ENCODE measurements around the gene SGSM2. TPM values are rescaled to one million over a fixed set of nuclear protein-coding genes. Genes with fewer than 3 reads are reported as not detected.
A peak's percentile ranks its signal among the peaks of the same experiment; 100 is the strongest.

Gene SGSM2
- total RNA-seq, 2 experiments from 2014 or later, result 58.3 to 61.6 TPM

DNA sequence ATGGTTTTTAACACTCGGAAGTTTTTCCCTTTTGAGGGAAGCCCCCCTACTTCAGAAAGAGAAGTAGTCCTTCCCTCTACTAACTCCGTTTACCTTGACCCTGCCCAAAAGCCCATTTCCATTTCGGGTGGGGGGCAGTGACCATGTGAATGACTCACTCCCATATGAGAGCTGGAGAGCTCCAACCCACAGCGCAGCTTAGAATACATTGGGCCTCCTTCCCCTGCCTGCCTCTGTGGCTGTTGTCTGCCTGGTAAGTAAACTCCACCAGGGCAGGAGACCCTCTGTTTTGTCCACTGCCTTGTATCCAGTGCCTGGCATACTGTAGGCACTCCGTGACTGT, 985 bp downstream of the SGSM2 start:
- Mint-ChIP-seq H3K9me3 (no peaks in the 10 kb centered on the region), H3K4me3 (peak overlapping the region; percentile 82), H3K27me3 (no peaks in the 10 kb centered on the region), H3K36me3 (ENCODE audit: low read depth) (peaks cover 22% of the 10 kb centered on the region), H3K27ac (peak overlapping the region; percentile 82), H3K4me1 (peaks cover 26% of the 10 kb centered on the region)
- ChIA-PET POLR2A (interaction anchor here (0.7 kb wide), 1 partner anchor 35 kb away, joined by 4 read pairs; the partner anchor contains the start of genes SMG6 and SRR), CTCF (interaction anchor here (0.7 to 4.8 kb wide), 6 partner anchors 10 to 284 kb away, joined by 3 to 22 read pairs (median 3); partner anchors contain the start of gene HIC1)
- DNase-seq, result no peak

GRCh38 chr17:2343421-2343820, 6.1 kb downstream of the SGSM2 start:
- H3K27me3 Mint-ChIP-seq, result no peaks in the 10 kb centered on the region
- H3K4me3 Mint-ChIP-seq, result no peak overlapping the region
- H3K36me3 Mint-ChIP-seq (ENCODE audit: low read depth), result peaks cover 9% of the 10 kb centered on the region
- ChIA-PET CTCF (interaction anchor here (1.0 to 1.8 kb wide), 3 partner anchors 11 to 73 kb away, joined by 3 to 5 read pairs (median 3); no protein-coding TSS in a partner anchor), POLR2A (no interaction called here)
- no peak overlapping the region for H3K27ac Mint-ChIP-seq
- peaks cover 21% of the 10 kb centered on the region for H3K4me1 Mint-ChIP-seq
- H3K9me3 Mint-ChIP-seq, result no peaks in the 10 kb centered on the region
- no peak for DNase-seq

DNA sequence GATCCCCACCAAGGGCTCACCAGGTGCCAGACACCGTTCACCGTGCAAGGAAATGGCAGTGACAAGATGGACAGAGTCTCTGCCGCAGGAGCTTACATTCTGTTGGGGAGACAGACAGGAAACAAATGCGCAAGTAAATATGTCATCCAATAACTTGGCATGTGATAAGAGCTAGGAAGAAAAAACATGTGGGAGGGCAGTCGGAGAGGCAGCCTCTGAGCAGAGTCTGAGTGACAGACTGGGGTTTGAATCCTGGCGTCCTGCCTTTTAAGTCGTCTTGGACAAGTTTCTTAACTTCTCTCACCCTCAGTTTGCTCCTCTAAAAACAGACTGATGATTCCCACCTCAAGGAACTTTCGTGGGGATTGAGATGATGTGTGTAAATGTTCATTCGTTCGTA, 7.2 kb downstream of the SGSM2 start:
- H3K4me3 Mint-ChIP-seq, result no peak overlapping the region

GRCh38 chr17:2346475-2346874, 9.2 kb downstream of the SGSM2 start:
- no peak for DNase-seq
- no peak overlapping the region for H3K27ac Mint-ChIP-seq
- no peak overlapping the region for H3K4me3 Mint-ChIP-seq
- ChIA-PET CTCF (no interaction called here), POLR2A (no interaction called here)
- peaks cover 15% of the 10 kb centered on the region for H3K4me1 Mint-ChIP-seq
- H3K9me3 Mint-ChIP-seq, result no peaks in the 10 kb centered on the region
- H3K36me3 Mint-ChIP-seq (ENCODE audit: low read depth), result peaks cover 9% of the 10 kb centered on the region
- H3K27me3 Mint-ChIP-seq, result no peaks in the 10 kb centered on the region

More for the DNA sequence above, 7.2 kb downstream of the SGSM2 start:
- H3K27me3 Mint-ChIP-seq, result no peaks in the 10 kb centered on the region
- no peak overlapping the region for H3K27ac Mint-ChIP-seq
- DNase-seq, result no peak
- POLR2A ChIA-PET, result no interaction called here
- CTCF ChIA-PET, result interaction anchor here (0.5 to 1.5 kb wide), 3 partner anchors 9 to 289 kb away, joined by 3 to 4 read pairs (median 4); no protein-coding TSS in a partner anchor
- H3K4me1 Mint-ChIP-seq, result peaks cover 19% of the 10 kb centered on the region
- peaks cover 9% of the 10 kb centered on the region for H3K36me3 Mint-ChIP-seq (ENCODE audit: low read depth)
- H3K9me3 Mint-ChIP-seq, result no peaks in the 10 kb centered on the region

DNA sequence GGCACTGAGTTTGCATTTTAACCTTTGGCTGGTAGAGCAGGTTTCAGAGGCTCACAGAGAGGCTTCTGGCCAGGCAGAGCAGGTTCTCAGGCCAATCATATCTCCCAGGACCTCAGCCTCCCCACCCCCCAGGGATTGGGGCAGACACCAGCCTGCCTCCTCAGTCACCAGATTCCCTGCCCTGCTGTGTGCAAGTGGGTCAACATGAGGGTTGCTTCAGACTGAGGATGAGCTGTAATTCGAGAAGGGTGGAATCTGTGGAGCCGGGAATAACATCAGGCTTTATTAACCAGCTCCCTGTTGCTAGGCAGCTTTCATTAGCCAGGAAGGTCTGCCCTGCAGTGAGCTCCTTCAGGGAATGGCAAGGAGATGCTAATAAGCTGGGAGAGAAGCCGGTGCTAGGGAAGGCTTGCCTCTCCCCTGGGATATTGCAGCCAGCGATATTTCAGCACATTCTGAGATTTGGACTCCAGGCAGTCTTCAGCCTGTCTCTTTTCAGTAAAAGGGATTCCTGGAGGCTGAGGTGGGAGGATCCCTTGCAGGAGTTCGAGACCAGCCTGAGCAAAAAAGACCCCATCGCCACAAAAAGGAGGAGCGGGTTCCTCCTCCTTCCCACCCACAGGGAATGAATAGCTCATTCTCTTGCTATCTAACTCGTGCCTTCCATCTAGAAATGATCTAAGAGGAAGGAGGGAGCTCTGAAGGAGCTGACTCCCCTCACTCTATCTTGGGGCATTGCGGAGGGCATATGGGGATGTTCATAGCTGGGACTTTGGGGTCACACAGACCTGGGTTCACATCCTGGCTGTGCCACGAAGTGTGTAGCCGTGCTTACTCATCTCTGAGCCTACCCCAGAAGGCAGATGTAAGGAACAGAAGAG, 10.7 kb downstream of the SGSM2 start:
- no peaks in the 10 kb centered on the region for H3K9me3 Mint-ChIP-seq
- CTCF ChIA-PET, result interaction anchor here (0.7 to 1.1 kb wide), 5 partner anchors 10 to 294 kb away, joined by 3 to 5 read pairs (median 3); no protein-coding TSS in a partner anchor
- peaks cover 20% of the 10 kb centered on the region for H3K4me1 Mint-ChIP-seq
- H3K27ac Mint-ChIP-seq, result no peak overlapping the region
- POLR2A ChIA-PET, result no interaction called here
- DNase-seq, result no peak
- H3K27me3 Mint-ChIP-seq, result no peaks in the 10 kb centered on the region
- H3K4me3 Mint-ChIP-seq, result no peak overlapping the region
- peaks cover 5% of the 10 kb centered on the region for H3K36me3 Mint-ChIP-seq (ENCODE audit: low read depth)

- DNase-seq, result no peak
- H3K27me3 Mint-ChIP-seq, result no peaks in the 10 kb centered on the region
- H3K4me1 Mint-ChIP-seq, result peaks cover 26% of the 10 kb centered on the region
- CTCF ChIA-PET, result interaction anchor here (0.6 to 1.0 kb wide), 3 partner anchors 15 to 293 kb away, joined by 3 to 4 read pairs (median 3); partner anchors contain the start of gene TSR1
- H3K27ac Mint-ChIP-seq, result no peak overlapping the region
- H3K9me3 Mint-ChIP-seq, result no peaks in the 10 kb centered on the region
- no peak overlapping the region for H3K4me3 Mint-ChIP-seq
- POLR2A ChIA-PET, result no interaction called here
- H3K36me3 Mint-ChIP-seq (ENCODE audit: low read depth), result no peaks in the 10 kb centered on the region
These were observed 14.0 kb downstream of the SGSM2 start for GRCh38 chr17:2351269-2351668.

DNA sequence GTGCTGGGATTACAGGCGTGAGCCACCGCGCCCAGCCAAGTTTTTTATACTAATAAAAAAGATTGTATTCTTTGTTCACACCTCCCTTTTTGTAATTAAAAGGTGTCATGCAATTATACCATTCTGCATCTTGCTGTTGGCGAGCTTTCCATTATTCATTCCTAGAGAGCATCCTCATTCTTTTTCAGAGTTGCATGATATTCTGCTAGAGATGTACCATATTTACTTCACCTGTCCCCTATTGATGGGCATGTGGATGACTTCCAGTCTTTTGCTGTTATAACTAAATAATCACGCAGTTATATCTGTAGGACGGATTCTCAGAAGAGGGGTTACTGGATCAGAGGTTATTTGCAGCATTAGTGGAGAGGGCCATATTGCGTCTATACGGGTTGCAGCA, 17.0 kb downstream of the SGSM2 start:
- no peaks in the 10 kb centered on the region for H3K9me3 Mint-ChIP-seq
- ChIA-PET CTCF (interaction anchor here (0.6 to 1.9 kb wide), 7 partner anchors 10 to 444 kb away, joined by 3 to 8 read pairs (median 3); no protein-coding TSS in a partner anchor), POLR2A (no interaction called here)
- peaks cover 2% of the 10 kb centered on the region for H3K36me3 Mint-ChIP-seq (ENCODE audit: low read depth)
- DNase-seq, result no peak
- H3K4me1 Mint-ChIP-seq, result peaks cover 26% of the 10 kb centered on the region
- no peaks in the 10 kb centered on the region for H3K27me3 Mint-ChIP-seq
- H3K27ac Mint-ChIP-seq, result peak overlapping the region; percentile 94
- H3K4me3 Mint-ChIP-seq, result peak overlapping the region; percentile 60

- DNase-seq, result no peak
- ChIA-PET CTCF (no interaction called here), POLR2A (no interaction called here)
- peaks cover 21% of the 10 kb centered on the region for H3K4me1 Mint-ChIP-seq
- H3K9me3 Mint-ChIP-seq, result no peaks in the 10 kb centered on the region
- peaks cover 2% of the 10 kb centered on the region for H3K36me3 Mint-ChIP-seq (ENCODE audit: low read depth)
- H3K27ac Mint-ChIP-seq, result no peak overlapping the region
- H3K4me3 Mint-ChIP-seq, result no peak overlapping the region
- H3K27me3 Mint-ChIP-seq, result no peaks in the 10 kb centered on the region
These were observed 19.9 kb downstream of the SGSM2 start for GRCh38 chr17:2357237-2357636.

- no peak for DNase-seq
- Mint-ChIP-seq H3K27me3 (no peaks in the 10 kb centered on the region), H3K9me3 (no peaks in the 10 kb centered on the region), H3K4me3 (no peak overlapping the region), H3K27ac (no peak overlapping the region), H3K36me3 (ENCODE audit: low read depth) (peaks cover 6% of the 10 kb centered on the region), H3K4me1 (peaks cover 16% of the 10 kb centered on the region)
- CTCF ChIA-PET, result no interaction called here
- POLR2A ChIA-PET, result no interaction called here
These were observed 20.7 kb downstream of the SGSM2 start for GRCh38 chr17:2357931-2358434.

- no peak for DNase-seq
- Mint-ChIP-seq H3K4me3 (no peak overlapping the region), H3K9me3 (no peaks in the 10 kb centered on the region), H3K27ac (peak overlapping the region; percentile 0), H3K36me3 (ENCODE audit: low read depth) (peaks cover 6% of the 10 kb centered on the region), H3K27me3 (no peaks in the 10 kb centered on the region), H3K4me1 (no peaks in the 10 kb centered on the region)
- ChIA-PET POLR2A (interaction anchor here (0.6 kb wide), 1 partner anchor 151 kb away, joined by 3 read pairs; no protein-coding TSS in a partner anchor), CTCF (interaction anchor here (0.5 to 1.9 kb wide), 5 partner anchors 21 to 57 kb away, joined by 3 to 7 read pairs (median 3); partner anchors contain the start of genes SMG6 and SRR)
These were observed 23.9 kb downstream of the SGSM2 start for GRCh38 chr17:2361010-2361760.

GRCh38 chr17:2362016-2362415, 24.7 kb downstream of the SGSM2 start:
- H3K27me3 Mint-ChIP-seq, result no peaks in the 10 kb centered on the region
- no peak overlapping the region for H3K4me3 Mint-ChIP-seq
- POLR2A ChIA-PET, result no interaction called here
- no peak for DNase-seq
- CTCF ChIA-PET, result interaction anchor here (0.9 to 1.9 kb wide), 3 partner anchors 20 to 54 kb away, joined by 3 to 7 read pairs (median 3); no protein-coding TSS in a partner anchor
- H3K36me3 Mint-ChIP-seq (ENCODE audit: low read depth), result peaks cover 6% of the 10 kb centered on the region
- no peak overlapping the region for H3K27ac Mint-ChIP-seq
- H3K4me1 Mint-ChIP-seq, result no peaks in the 10 kb centered on the region
- H3K9me3 Mint-ChIP-seq, result no peaks in the 10 kb centered on the region

DNA sequence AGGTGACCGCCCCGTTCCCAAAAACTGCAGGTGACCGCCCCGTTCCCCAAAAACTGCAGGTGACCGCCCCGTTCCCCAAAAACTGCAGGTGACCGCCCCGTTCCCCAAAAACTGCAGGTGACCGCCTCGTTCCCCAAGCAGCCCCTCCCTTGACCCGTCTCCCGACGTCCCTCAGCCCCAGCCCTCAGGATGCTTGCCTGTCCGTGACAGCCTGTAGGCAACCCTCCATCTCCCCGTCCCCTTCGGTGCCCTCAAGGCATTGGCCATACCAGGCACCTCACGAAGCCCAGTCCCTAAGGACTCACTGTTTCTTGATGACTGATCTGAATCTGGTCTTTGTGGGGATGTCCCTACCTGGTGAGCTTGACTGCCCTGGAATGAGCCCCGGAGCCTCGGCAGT, 25.1 kb downstream of the SGSM2 start:
- Mint-ChIP-seq H3K4me1 (no peaks in the 10 kb centered on the region), H3K4me3 (no peak overlapping the region), H3K27ac (no peak overlapping the region), H3K27me3 (no peaks in the 10 kb centered on the region), H3K9me3 (no peaks in the 10 kb centered on the region), H3K36me3 (ENCODE audit: low read depth) (peaks cover 6% of the 10 kb centered on the region)
- DNase-seq, result no peak
- POLR2A ChIA-PET, result no interaction called here
- CTCF ChIA-PET, result no interaction called here

GRCh38 chr17:2362881-2363280, 25.6 kb downstream of the SGSM2 start:
- Mint-ChIP-seq H3K27ac (no peak overlapping the region), H3K27me3 (no peaks in the 10 kb centered on the region), H3K9me3 (no peaks in the 10 kb centered on the region), H3K4me1 (no peaks in the 10 kb centered on the region), H3K4me3 (no peak overlapping the region), H3K36me3 (ENCODE audit: low read depth) (peaks cover 4% of the 10 kb centered on the region)
- ChIA-PET CTCF (no interaction called here), POLR2A (no interaction called here)
- DNase-seq, result no peak
